HG03196 (cell line): ENCODE data around the gene GRM1.

Experiments
- ATAC-seq: cut with Tn5 transposase; IDR thresholded peaks from one replicate; pipeline ENCODE4 v1.9.1; 2021; ENCODE audit not compliant: unreplicated experiment

Gene GRM1

GRCh38 chr6:146028851-146029572 lies at the start of gene GRM1:
GRM1 (plus strand) TSS chr6:146029062; CDS start chr6:146029518, 456 bp downstream.
- ATAC-seq: no peak

- no peak for ATAC-seq
Observed at GRCh38 chr6:146009338-146009737, 19.5 kb upstream of the GRM1 start.

GRCh38 chr6:146014233-146014632 lies 14.6 kb upstream of the GRM1 start:
- no peak for ATAC-seq

- no peak for ATAC-seq
Observed at GRCh38 chr6:146017672-146018071, 11.2 kb upstream of the GRM1 start.

- no peak for ATAC-seq
Observed at GRCh38 chr6:146026873-146027272, 2.0 kb upstream of the GRM1 start.

GRCh38 chr6:146027586-146028251 lies 1.1 kb upstream of the GRM1 start:
- ATAC-seq: no peak

- ATAC-seq: no peak
Observed at GRCh38 chr6:146028252-146028795, 538 bp upstream of the GRM1 start.

GRCh38 chr6:146029573-146030184 lies 817 bp downstream of the GRM1 start:
- no peak for ATAC-seq

GRCh38 chr6:146032387-146032786 lies 3.5 kb downstream of the GRM1 start:
- ATAC-seq: no peak

GRCh38 chr6:146040360-146040759 lies 11.5 kb downstream of the GRM1 start:
- no peak for ATAC-seq

- ATAC-seq: no peak
Observed at GRCh38 chr6:146041282-146041681, 12.4 kb downstream of the GRM1 start.

GRCh38 chr6:146047371-146047770 lies 18.5 kb downstream of the GRM1 start:
- no peak for ATAC-seq

GRCh38 chr6:146050168-146050567 lies 21.3 kb downstream of the GRM1 start:
- no peak for ATAC-seq

GRCh38 chr6:146056506-146056905 lies 27.6 kb downstream of the GRM1 start:
- no peak for ATAC-seq

- ATAC-seq: no peak
Observed at GRCh38 chr6:146065690-146066089, 36.8 kb downstream of the GRM1 start.

GRCh38 chr6:146066506-146066905 lies 37.6 kb downstream of the GRM1 start:
- ATAC-seq: no peak

- no peak for ATAC-seq
Observed at GRCh38 chr6:146071781-146072180, 42.9 kb downstream of the GRM1 start.

- no peak for ATAC-seq
Observed at GRCh38 chr6:146077992-146078391, 49.1 kb downstream of the GRM1 start.

GRCh38 chr6:146087386-146087785 lies 58.5 kb downstream of the GRM1 start:
- no peak for ATAC-seq

GRCh38 chr6:146090474-146090873 lies 61.6 kb downstream of the GRM1 start:
- no peak for ATAC-seq

GRCh38 chr6:146092961-146093686 lies 64.3 kb downstream of the GRM1 start:
- ATAC-seq: no peak
